ENCODE results near the gene SEC16A.
A peak's percentile ranks its signal among the peaks of the same experiment; 100 is the strongest.

The SEC16A gene

DNA sequence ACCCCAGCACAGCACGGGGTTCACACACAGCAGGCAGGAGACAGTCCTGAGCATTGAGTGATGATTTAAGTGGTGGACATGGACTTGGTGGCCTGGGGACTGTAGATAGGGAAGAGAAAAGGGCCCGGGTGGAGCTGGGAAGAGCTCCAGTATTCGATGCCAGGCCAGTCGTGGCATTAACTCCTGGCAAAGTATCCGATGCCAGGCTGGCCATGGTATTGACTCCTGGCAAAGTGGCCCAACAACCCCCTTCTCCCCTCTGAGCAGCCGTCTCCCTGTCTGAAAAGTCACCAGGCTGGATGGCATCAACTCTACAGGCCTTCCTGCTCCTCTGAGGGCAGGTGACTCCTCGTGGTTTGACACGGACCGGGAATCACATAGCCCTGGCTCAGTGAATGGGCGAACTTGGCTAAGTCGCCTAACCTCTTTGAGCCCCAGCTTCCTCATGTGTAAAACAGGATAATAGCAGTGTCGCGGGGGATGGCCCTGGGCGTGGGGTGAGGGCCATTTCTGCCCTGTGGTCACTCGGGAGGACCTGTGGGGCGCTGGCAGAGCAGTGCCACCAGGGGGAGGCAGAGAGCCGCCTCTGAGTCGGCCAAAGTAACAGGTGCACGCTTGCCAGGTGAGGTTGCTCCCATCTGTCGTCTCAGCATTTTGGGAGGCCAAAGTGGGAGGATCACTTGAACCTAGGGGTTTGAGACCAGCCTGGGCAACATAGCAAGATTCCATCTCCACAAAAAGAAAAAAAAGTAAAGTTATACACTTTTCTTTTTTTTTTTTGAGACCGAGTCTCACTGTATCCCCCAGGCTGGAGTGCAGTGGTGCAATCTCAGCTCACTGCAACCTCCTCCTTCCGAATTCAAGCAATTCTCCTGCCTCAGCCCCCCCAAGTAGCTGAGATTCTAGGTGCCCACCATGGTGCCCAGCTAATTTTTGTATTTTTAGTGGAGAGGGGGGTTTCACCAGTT is 5.7 kb upstream of the SEC16A start:
- H3K27me3 Mint-ChIP-seq (ENCODE audit: low read depth) = peaks cover 8% of the 10 kb centered on the region
- H3K36me3 Mint-ChIP-seq (ENCODE audit: low read depth) = no peaks in the 10 kb centered on the region
- no peak overlapping the region for H3K27ac Mint-ChIP-seq
- H3K4me3 Mint-ChIP-seq = no peak overlapping the region
- no peaks in the 10 kb centered on the region for H3K9me3 Mint-ChIP-seq
- no peaks in the 10 kb centered on the region for H3K4me1 Mint-ChIP-seq (ENCODE audit: low read depth)

DNA sequence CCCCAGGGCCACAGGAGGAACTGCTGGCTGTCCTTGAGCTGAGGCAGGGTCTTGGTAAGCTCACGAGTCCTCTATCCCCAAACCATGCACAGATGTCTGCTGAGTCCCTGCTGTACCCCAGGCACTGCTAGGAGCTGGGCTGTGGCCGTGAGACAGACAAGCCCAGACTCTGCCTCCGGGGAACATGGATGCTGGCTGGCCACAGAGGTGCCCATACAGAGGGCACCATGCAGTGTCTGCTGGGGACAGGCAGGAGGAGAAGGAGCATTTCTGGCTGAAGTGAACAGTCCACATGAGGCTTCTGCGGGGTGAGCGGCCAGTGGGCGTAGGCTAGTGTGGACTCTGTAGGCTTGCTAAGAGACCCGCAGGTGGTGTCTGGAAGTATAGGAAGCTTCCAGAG is 4.8 kb upstream of the SEC16A start:
- Mint-ChIP-seq H3K27me3 (ENCODE audit: low read depth) (peaks cover 8% of the 10 kb centered on the region), H3K9me3 (no peaks in the 10 kb centered on the region), H3K27ac (no peak overlapping the region), H3K4me1 (ENCODE audit: low read depth) (no peaks in the 10 kb centered on the region), H3K4me3 (no peak overlapping the region), H3K36me3 (ENCODE audit: low read depth) (no peaks in the 10 kb centered on the region)

GRCh38 chr9:136486823-136487620 is 4.2 kb upstream of the SEC16A start:
- peaks cover 8% of the 10 kb centered on the region for H3K27me3 Mint-ChIP-seq (ENCODE audit: low read depth)
- no peaks in the 10 kb centered on the region for H3K9me3 Mint-ChIP-seq
- H3K4me1 Mint-ChIP-seq (ENCODE audit: low read depth) = peaks cover 3% of the 10 kb centered on the region
- no peaks in the 10 kb centered on the region for H3K36me3 Mint-ChIP-seq (ENCODE audit: low read depth)
- no peak overlapping the region for H3K27ac Mint-ChIP-seq
- H3K4me3 Mint-ChIP-seq = no peak overlapping the region

DNA sequence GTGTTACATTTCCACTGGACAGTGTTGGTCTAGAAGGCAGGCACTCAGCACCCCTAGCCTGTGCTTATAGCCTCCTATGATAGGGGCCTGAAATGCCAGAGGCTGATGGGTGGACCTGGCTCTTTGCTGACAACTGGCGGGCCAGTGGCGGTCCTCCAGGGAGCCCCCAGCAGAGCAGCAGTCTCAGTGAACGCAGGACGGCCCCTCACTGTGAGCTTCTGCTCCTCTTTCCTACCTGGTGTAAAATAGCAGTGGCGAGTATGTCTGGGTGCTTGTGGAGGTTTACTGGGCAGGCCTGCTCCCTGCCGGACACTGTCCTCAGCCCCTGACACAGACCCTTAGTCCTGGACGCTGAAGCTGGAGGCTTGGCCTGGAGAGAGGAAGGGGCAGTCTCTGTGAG is 3.3 kb upstream of the SEC16A start:
- Mint-ChIP-seq H3K4me1 (ENCODE audit: low read depth) (peaks cover 12% of the 10 kb centered on the region), H3K36me3 (ENCODE audit: low read depth) (no peaks in the 10 kb centered on the region), H3K4me3 (no peak overlapping the region), H3K9me3 (no peaks in the 10 kb centered on the region), H3K27me3 (ENCODE audit: low read depth) (peaks cover 8% of the 10 kb centered on the region), H3K27ac (no peak overlapping the region)

- Mint-ChIP-seq H3K4me3 (peak overlapping the region; percentile 56), H3K27ac (no peak overlapping the region), H3K9me3 (no peaks in the 10 kb centered on the region), H3K36me3 (ENCODE audit: low read depth) (no peaks in the 10 kb centered on the region), H3K27me3 (ENCODE audit: low read depth) (peaks cover 8% of the 10 kb centered on the region), H3K4me1 (ENCODE audit: low read depth) (peaks cover 13% of the 10 kb centered on the region)
Measured at GRCh38 chr9:136485049-136486045, 2.5 kb upstream of the SEC16A start.

DNA sequence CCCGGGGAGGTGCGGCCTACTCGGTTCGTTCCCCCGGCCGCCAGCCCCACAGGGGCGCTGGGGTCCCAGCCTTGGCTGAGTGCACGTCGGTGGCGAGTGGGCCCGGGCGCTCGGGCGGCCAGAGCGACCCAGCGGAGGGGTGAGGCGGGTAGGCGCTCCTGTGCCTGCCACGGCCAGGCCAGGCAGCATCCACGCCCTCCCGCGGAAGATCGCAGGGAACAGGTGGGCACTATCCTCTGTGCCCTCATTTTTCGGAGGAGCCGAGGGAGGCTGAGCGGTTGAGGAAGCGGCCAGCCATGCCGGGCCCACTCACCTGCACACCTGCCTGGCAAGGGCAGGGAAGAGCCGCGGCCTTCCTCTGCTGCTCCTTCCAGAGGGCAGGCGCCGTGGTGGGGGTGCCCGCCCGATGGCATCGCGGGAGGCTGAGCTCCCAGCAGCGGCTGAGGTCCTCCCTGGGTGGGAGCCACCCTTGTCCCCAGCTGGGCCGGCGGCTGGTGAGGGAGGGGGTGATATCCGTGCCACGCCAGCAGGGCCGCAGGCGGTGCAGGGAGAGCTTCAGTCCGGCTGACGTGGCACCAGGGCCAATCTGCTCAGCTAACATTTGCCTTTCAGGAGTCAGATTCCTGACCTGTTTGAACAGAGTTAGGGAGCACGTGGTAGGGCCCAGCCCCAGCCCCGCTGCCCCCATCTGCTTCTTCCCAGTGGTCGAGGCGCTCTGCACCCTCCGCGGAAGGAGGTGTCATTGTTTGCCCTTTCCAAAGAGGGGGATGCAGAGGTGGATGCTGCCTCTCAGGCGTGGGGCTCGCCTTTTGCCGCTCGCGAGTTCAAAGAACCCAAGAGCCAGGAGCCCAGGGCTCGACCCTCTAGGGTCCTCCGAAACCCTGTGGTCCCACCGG is 1.6 kb upstream of the SEC16A start:
- H3K4me1 Mint-ChIP-seq (ENCODE audit: low read depth) = peaks cover 18% of the 10 kb centered on the region
- H3K4me3 Mint-ChIP-seq = peak overlapping the region; percentile 56
- no peaks in the 10 kb centered on the region for H3K9me3 Mint-ChIP-seq
- H3K27me3 Mint-ChIP-seq (ENCODE audit: low read depth) = peaks cover 8% of the 10 kb centered on the region
- no peak overlapping the region for H3K27ac Mint-ChIP-seq
- H3K36me3 Mint-ChIP-seq (ENCODE audit: low read depth) = peaks cover 4% of the 10 kb centered on the region

DNA sequence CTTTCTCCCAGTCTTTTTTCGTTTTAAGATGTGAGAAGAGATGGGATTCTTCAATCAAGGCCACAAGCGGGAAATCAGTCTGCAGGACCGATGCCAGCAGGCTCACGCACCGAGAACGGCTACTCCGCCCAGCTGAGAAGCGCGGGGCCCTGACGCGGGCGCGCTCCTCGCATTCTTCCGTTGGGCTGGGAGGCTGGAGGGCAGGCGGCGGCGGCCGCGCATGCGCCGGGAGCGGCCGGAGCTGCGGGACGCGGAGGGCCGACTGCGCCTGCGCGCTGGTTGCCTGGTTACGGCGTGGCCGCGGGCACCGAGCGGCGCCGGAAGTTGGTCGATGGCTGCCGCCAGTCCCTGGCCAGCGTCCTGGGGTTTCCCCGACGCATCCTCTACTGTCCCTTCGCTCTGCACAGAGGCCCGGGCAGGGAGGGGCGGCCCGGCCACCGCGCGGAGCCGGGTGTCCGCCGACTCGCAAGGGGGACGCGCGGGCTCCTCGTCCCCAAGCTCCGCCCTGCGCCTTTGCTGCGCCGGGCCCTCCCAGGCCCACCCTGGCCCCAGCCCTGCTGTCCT is 831 bp upstream of the SEC16A start:
- Mint-ChIP-seq H3K4me3 (peak overlapping the region; percentile 97), H3K4me1 (ENCODE audit: low read depth) (peaks cover 18% of the 10 kb centered on the region), H3K27me3 (ENCODE audit: low read depth) (peaks cover 8% of the 10 kb centered on the region), H3K36me3 (ENCODE audit: low read depth) (peaks cover 4% of the 10 kb centered on the region), H3K27ac (peak overlapping the region; percentile 97), H3K9me3 (no peaks in the 10 kb centered on the region)

DNA sequence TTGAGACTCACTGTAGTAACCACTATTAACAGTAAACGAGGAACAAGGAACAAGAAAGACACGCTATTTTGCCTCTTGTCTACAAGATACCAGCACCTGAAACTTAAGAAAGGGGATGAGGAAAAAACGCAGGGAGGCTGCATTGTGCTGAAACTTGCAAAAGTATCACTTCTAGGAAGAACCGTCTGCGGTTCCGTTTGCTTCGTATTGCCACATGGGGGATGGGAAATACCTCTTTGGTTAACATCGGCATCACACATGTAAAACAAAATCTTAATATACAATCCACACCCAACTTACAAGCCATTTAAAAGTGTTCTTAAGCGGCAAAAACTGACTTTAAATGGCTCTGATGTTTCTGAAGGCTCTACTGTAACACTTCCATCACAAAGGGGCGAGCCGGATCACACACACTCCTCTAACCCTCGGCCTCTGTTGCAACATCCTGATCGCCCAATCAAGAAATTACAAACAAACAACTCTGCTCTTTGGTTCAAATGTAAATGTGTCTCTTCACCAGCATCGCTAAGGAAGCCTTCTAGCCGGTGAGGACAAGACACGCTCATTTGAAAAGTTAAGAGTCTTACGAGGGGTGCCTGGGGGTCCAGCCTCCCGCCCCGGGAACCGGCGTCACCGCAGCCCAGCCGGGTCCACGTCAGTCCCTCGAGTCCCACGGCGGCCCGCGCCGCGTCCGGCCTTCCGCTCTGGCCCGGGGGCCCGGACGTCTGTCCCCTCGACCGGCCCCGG is 621 bp downstream of the SEC16A start:
- peak overlapping the region; percentile 93 for H3K4me3 Mint-ChIP-seq
- H3K9me3 Mint-ChIP-seq = no peaks in the 10 kb centered on the region
- peaks cover 6% of the 10 kb centered on the region for H3K36me3 Mint-ChIP-seq (ENCODE audit: low read depth)
- H3K27me3 Mint-ChIP-seq (ENCODE audit: low read depth) = peaks cover 1% of the 10 kb centered on the region
- H3K4me1 Mint-ChIP-seq (ENCODE audit: low read depth) = peaks cover 22% of the 10 kb centered on the region
- H3K27ac Mint-ChIP-seq = peak overlapping the region; percentile 88

GRCh38 chr9:136481558-136481957 is 1.3 kb downstream of the SEC16A start:
- Mint-ChIP-seq H3K4me1 (ENCODE audit: low read depth) (peaks cover 22% of the 10 kb centered on the region), H3K9me3 (no peaks in the 10 kb centered on the region)

DNA sequence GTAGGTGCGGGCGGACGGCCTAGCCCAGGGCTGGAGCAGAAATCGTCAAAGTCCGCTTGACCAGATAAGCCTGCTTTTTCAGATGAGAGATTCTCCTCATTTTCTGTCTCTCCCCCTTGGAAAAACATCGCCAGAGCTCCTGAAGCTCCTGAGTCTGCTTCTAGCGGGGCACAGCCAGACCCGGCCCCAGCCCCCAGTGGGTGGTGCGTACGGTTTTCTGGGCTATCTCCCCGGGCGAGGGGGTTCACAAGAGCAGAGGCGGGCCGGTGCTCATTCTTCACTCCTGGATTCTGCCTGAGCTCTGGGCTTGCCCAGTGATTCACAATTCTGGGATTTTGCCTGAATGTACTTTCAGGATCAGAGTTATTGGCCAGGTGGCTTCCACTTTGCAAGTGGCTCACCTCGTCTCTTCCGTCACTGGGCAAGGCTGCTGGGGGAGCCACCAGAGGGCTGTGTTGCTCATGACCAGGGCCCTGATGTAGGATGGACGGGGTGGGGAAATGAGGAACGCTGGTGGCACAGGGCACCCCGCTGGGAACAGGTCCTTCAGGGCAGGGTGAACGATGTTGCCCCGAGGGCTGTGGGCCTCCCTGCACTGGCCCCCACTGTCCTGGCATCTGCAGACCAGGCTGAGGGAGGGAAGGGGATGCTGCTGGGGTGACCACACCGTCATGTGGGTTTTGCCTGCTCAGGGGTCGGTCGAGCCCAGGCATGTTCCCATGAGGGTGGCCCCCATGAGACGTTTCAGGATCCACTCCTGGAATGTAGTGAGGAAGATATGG is 6.3 kb downstream of the SEC16A start:
- Mint-ChIP-seq H3K9me3 (no peaks in the 10 kb centered on the region), H3K36me3 (ENCODE audit: low read depth) (peaks cover 13% of the 10 kb centered on the region), H3K27ac (no peak overlapping the region), H3K27me3 (ENCODE audit: low read depth) (no peaks in the 10 kb centered on the region), H3K4me1 (ENCODE audit: low read depth) (peaks cover 15% of the 10 kb centered on the region), H3K4me3 (no peak overlapping the region)

More at GRCh38 chr9:136481558-136481957, 1.3 kb downstream of the SEC16A start:
- H3K4me3 Mint-ChIP-seq = peak overlapping the region; percentile 93
- no peaks in the 10 kb centered on the region for H3K27me3 Mint-ChIP-seq (ENCODE audit: low read depth)
- H3K27ac Mint-ChIP-seq = peak overlapping the region; percentile 88
- H3K36me3 Mint-ChIP-seq (ENCODE audit: low read depth) = peaks cover 6% of the 10 kb centered on the region

DNA sequence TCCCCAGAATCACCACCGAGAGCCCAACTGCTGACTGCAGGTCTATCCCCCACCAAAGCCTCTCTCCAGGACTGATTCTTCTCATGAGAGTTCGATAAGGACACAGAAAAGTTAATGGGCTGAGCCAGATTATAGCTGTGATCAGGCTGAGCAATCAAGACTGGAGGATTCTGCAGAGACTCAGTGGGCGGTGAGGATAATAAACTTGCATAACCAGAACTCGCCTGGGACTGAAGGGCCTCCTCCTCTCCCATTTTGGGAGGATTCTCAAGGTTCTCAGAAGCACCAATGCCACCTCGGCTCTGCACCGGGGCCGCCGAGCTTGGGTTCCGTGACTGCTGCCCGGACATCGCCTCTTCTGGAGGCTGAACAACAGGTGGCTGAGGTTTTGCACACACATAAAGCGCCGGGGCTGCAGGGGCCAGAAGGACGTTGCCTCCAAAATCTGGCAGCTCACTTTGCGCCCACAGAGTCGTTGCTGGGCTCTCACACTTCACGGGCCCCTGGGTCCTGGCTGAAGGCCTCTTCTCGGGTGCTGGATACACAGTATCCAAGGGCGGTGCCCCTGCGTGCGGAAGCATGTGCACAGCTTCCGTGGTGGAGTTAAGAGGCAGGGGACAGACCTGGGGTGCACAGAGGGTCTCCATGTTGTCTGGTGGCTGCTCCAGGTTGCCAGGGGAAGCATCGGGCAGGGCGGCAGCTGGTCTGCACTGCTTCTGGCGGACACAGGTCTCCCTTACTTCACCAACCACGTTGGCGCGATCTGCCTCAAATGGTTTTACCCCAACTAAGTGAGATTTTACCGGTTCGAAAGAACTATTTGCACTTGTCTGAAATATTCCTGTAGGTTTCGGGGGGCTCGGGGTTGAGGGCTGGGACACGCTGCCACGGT is 7.6 kb downstream of the SEC16A start:
- H3K9me3 Mint-ChIP-seq = no peaks in the 10 kb centered on the region
- H3K36me3 Mint-ChIP-seq (ENCODE audit: low read depth) = peaks cover 21% of the 10 kb centered on the region
- peaks cover 8% of the 10 kb centered on the region for H3K4me1 Mint-ChIP-seq (ENCODE audit: low read depth)
- no peak overlapping the region for H3K4me3 Mint-ChIP-seq
- no peak overlapping the region for H3K27ac Mint-ChIP-seq
- H3K27me3 Mint-ChIP-seq (ENCODE audit: low read depth) = no peaks in the 10 kb centered on the region

Measured in T-helper 1 cell treated with Interleukin-12 subunit alpha and Interleukin-12 subunit beta and Interleukin-4 antibody, amounts not matched to agents 30 μg/mL and 1 μg/mL, for 36 hours (primary cell).